Esophagus muscularis mucosa (tissue), 4 donors: ENCODE results near the gene SLC25A42. TPM values are rescaled to one million over a fixed set of nuclear protein-coding genes. Genes with fewer than 3 reads are reported as not detected.
A peak's percentile ranks its signal among the peaks of the same experiment; 100 is the strongest.
"Not testable (repeated sequence)": the region's sequence is repeated elsewhere in the genome, so short reads cannot be mapped to it uniquely, and the experiment has no call there.

Experiments used
- DNase-seq: peaks from one replicate; pipeline ENCODE4 v3.0.0-alpha.2; 2017; ENCODE audit errors: extremely low spot score
- H3K27ac ChIP-seq, 4 donors: fragments of 200-600 bp; sonication (generic); replicated peaks in 1 of 4; 1 replicate in 3 of 4; 2 replicates in 1 of 4; pipeline ENCODE4 v1.5.1; 2016 to 2019; ENCODE audit warnings: mild to moderate bottlenecking in 1 of 4
- H3K27me3 ChIP-seq, 4 donors: fragments of 200-600 bp; sonication (generic); one replicate each; pipeline versions ENCODE4 v1.5.1 to v1.6.0; 2016 to 2019
- H3K36me3 ChIP-seq, 4 donors: fragments of 200-600 bp; sonication (generic); one replicate each; pipeline ENCODE4 v1.5.1; 2016 to 2019
- H3K4me1 ChIP-seq, 4 donors: fragments of 200-600 bp; sonication (generic); one replicate each; pipeline ENCODE4 v1.5.1; 2016 to 2019
- H3K4me3 ChIP-seq, 4 donors: fragments of 200-600 bp; sonication (generic); 1 replicate in 2 of 4; 2 replicates in 2 of 4; pipeline ENCODE4 v1.5.1; 2016 to 2019; ENCODE audit warnings: mild to moderate bottlenecking in 4 of 4, moderate library complexity in 1 of 4
- H3K9me3 ChIP-seq, 4 donors: fragments of 200-600 bp; sonication (generic); 1 replicate in 3 of 4; 2 replicates in 1 of 4; pipeline ENCODE4 v1.5.1; 2016 to 2019
- CTCF ChIP-seq, 3 experiments: fragments of 200-600 bp in 2 of 3; fragments of 450-650 bp in 1 of 3; sonication (generic) in 2 of 3; IDR thresholded peaks; one replicate each; pipeline ENCODE4 v1.5.1; 2017 to 2019; ENCODE audit warnings: antibody characterized with exemption in 3 of 3, mild to moderate bottlenecking in 2 of 3, moderate library complexity in 1 of 3
- EP300 ChIP-seq: sonication (generic); formaldehyde crosslinking; IDR thresholded peaks from one replicate; pipeline ENCODE4 v1.6.1; 2017; ENCODE audit warnings: antibody characterized with exemption
- POLR2A ChIP-seq: fragments of 450-650 bp; IDR thresholded peaks from one replicate; pipeline ENCODE4 v1.6.1; 2017; ENCODE audit warnings: antibody characterized with exemption, moderate library complexity, mild to moderate bottlenecking, low read depth
- POLR2AphosphoS5 ChIP-seq, 2 donors: sonication (generic); formaldehyde crosslinking; IDR thresholded peaks; one replicate each; pipeline ENCODE4 v1.6.1; 2017; ENCODE audit warnings: antibody characterized with exemption in 2 of 2
- WGBS: methylation state at CpG from one replicate; pipeline ENCODE4 v1.1.5; 2018; 5-methylcytosine and 5-hydroxymethylcytosine counted together
- intact Hi-C: fragments of 100-400 bp; cut with DNase I; formaldehyde crosslinking; loops from one replicate; pipeline ENCODE4 v1.15.1; 2023
- total RNA-seq, 4 donors: library from RNA; depleted of rRNA; stranded (reverse); fragments of >200 nt; gene quantifications; one replicate each; pipeline versions ENCODE4 v1.1.0 to v1.2.1, GENCODE V29; 2016

The SLC25A42 gene
- total RNA-seq = 10 to 100 TPM; 11.2 to 16.8 (median 13.8) TPM

GRCh38 chr19:19063183-19064097 lies at the start of gene SLC25A42:
SLC25A42 (plus strand) TSS chr19:19063994; CDS start chr19:19096125, 32,131 bp downstream.
- 3% methylated on average over 45 of the region's 77 CpGs for WGBS
- intact Hi-C loops = no loop called here
- peak within 1 kb of the TSS; percentile 72 to 90 (median 86) for H3K27ac ChIP-seq
- peaks cover 29 to 48% (median 30%) of the 10 kb centered on the region in 4 donors for H3K4me1 ChIP-seq
- peaks cover 0 to 16% (median 6%) of the 10 kb centered on the region in 4 donors for H3K36me3 ChIP-seq
- peak; percentile 100 for DNase-seq
- TF ChIP-seq POLR2AphosphoS5 (IDR thresholded peaks at IDR 0.05) (peak; percentile 74 to 76), POLR2A (no peak), CTCF (IDR thresholded peaks at IDR 0.05) (peak in 1 of 3 experiments; percentile 27)
- no peaks in the 10 kb centered on the region for H3K9me3 ChIP-seq
- H3K4me3 ChIP-seq = peak within 1 kb of the TSS; percentile 87 to 95 (median 90)
- H3K27me3 ChIP-seq = no peaks in the 10 kb centered on the region

DNA sequence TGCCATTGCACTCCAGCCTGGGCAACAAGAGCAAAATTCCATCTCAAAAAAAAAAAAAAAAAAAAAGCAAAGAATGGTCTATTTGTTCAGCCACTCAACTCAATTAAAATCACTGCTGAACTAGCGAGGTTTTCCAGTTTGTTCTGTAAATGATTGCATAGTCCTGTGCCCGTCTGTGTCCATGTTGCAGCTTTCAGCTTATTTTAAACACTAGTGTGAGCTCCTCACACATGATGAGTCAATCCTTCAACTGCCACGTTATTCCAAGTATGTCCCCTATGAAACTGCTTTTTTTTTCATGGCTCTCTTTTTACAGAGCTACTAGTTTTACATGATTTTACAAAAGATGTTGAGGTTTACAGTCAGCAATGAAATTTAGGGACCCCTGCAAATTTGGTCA lies 42.7 kb upstream of the SLC25A42 start:
- DNase-seq = no peak
- Histone ChIP-seq H3K4me1 (peaks cover 0 to 12% (median 7%) of the 10 kb centered on the region in 4 donors), H3K9me3 (no peaks in the 10 kb centered on the region), H3K27me3 (no peaks in the 10 kb centered on the region), H3K27ac (no peak overlapping the region), H3K4me3 (no peak overlapping the region), H3K36me3 (peaks cover 46 to 82% (median 76%) of the 10 kb centered on the region in 4 donors)
- 39% methylated on average over 3 of the region's 3 CpGs for WGBS
- intact Hi-C loops = no loop called here
- TF ChIP-seq POLR2A (no peak), CTCF (IDR thresholded peaks at IDR 0.05) (no peak), POLR2AphosphoS5 (IDR thresholded peaks at IDR 0.05) (no peak), EP300 (no peak)

- H3K4me1 ChIP-seq = peaks cover 3 to 25% (median 13%) of the 10 kb centered on the region in 4 donors
- H3K27ac ChIP-seq = no peak overlapping the region
- H3K27me3 ChIP-seq = no peaks in the 10 kb centered on the region
- no peaks in the 10 kb centered on the region for H3K9me3 ChIP-seq
- TF ChIP-seq EP300 (no peak), CTCF (IDR thresholded peaks at IDR 0.05) (no peak)
- DNase-seq = no peak
- intact Hi-C loops = no loop called here
- 88% methylated on average over 4 of the region's 4 CpGs for WGBS
- no peak overlapping the region for H3K4me3 ChIP-seq
- peaks cover 38 to 82% (median 76%) of the 10 kb centered on the region in 4 donors for H3K36me3 ChIP-seq
Observed at GRCh38 chr19:19022380-19022961, 41.3 kb upstream of the SLC25A42 start.

GRCh38 chr19:19023376-19023775 lies 40.4 kb upstream of the SLC25A42 start:
- H3K27me3 ChIP-seq, intact Hi-C loops, H3K4me3 ChIP-seq, H3K9me3 ChIP-seq, DNase-seq, H3K27ac ChIP-seq: not testable (repeated sequence)
- H3K36me3 ChIP-seq = peaks cover 30 to 82% (median 76%) of the 10 kb centered on the region in 4 donors
- WGBS = 95% methylated on average over 1 of the region's 1 CpG
- H3K4me1 ChIP-seq = peaks cover 3 to 25% (median 15%) of the 10 kb centered on the region in 4 donors

DNA sequence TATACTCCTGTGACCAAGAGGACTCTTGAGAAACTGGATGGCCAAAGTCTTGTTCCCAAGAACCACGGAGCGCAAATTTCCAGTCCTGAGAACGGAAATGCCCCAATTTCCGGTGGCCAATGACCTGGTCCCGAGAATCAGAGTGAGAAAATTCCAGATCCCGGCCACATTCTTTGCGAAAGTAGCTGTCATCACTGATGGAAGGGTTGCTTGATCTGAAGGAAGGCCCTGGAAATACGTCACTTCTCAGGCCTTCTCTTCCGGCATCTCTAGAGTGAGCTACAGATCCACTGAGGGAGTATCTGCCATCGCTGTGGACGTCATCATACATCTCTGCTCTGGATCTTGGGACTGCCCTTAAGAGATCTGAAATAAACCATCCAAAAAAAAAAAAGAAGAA lies 37.9 kb upstream of the SLC25A42 start:
- H3K27me3 ChIP-seq = no peaks in the 10 kb centered on the region
- peaks cover 30 to 91% (median 90%) of the 10 kb centered on the region in 4 donors for H3K36me3 ChIP-seq
- H3K27ac ChIP-seq = no peak overlapping the region
- 93% methylated on average over 11 of the region's 11 CpGs for WGBS
- DNase-seq = no peak
- intact Hi-C loops = no loop called here
- no peaks in the 10 kb centered on the region for H3K9me3 ChIP-seq
- H3K4me3 ChIP-seq = no peak overlapping the region
- TF ChIP-seq CTCF (IDR thresholded peaks at IDR 0.05) (no peak), EP300 (no peak), POLR2A (no peak), POLR2AphosphoS5 (IDR thresholded peaks at IDR 0.05) (no peak)
- H3K4me1 ChIP-seq = peaks cover 3 to 35% (median 19%) of the 10 kb centered on the region in 4 donors
